DOHH2 (cell line): Measurements from ENCODE around the gene DPP7.

ENCODE experiments used
- H3F3A ChIP-seq: fragments of 200-600 bp; sonication (generic), shearing (Covaris generic); 2 replicates; pipeline ENCODE4 v1.6.0; 2016; ENCODE audit warnings: antibody characterized with exemption, mild to moderate bottlenecking; ENCODE audit not compliant: control insufficient read depth, insufficient read depth
- H3K27ac ChIP-seq: fragments of 200-600 bp; sonication (generic); 2 replicates; pipeline ENCODE4 v1.5.1; 2014; ENCODE audit warnings: low read depth, mild to moderate bottlenecking, low read length, moderate library complexity
- H3K27me3 ChIP-seq: fragments of 200-600 bp; sonication (generic); 2 replicates; pipeline ENCODE4 v1.6.1; 2014; ENCODE audit warnings: mild to moderate bottlenecking, low read length, mixed read lengths; ENCODE audit not compliant: control insufficient read depth
- H3K36me3 ChIP-seq: fragments of 200-600 bp; sonication (generic); 2 replicates; pipeline ENCODE4 v1.6.1; 2014; ENCODE audit warnings: mild to moderate bottlenecking, low read length, moderate library complexity, mixed read lengths; ENCODE audit not compliant: control insufficient read depth
- H3K4me1 ChIP-seq: fragments of 200-600 bp; sonication (generic); 2 replicates; pipeline ENCODE4 v1.6.1; 2014; ENCODE audit warnings: mild to moderate bottlenecking, low read length, mixed read lengths; ENCODE audit not compliant: control insufficient read depth
- H3K4me2 ChIP-seq: fragments of 200-600 bp; sonication (generic); 2 replicates; pipeline ENCODE4 v1.6.0; 2014; ENCODE audit warnings: mild to moderate bottlenecking, low read length, moderate library complexity
- H3K4me3 ChIP-seq: fragments of 200-600 bp; sonication (generic); 2 replicates; pipeline ENCODE4 v1.5.1; 2014; ENCODE audit warnings: mild to moderate bottlenecking, low read length, mixed read lengths
- H3K79me2 ChIP-seq: fragments of 200-600 bp; sonication (generic); 2 replicates; pipeline ENCODE4 v1.6.1; 2014; ENCODE audit warnings: mild to moderate bottlenecking, low read length, mixed read lengths; ENCODE audit not compliant: control insufficient read depth
- H3K9me2 ChIP-seq: fragments of 200-600 bp; sonication (generic); replicated peaks from 2 replicates; pipeline ENCODE4 v1.6.1; 2014; ENCODE audit warnings: mild to moderate bottlenecking, low read length, mixed read lengths; ENCODE audit not compliant: control insufficient read depth
- H3K9me3 ChIP-seq: fragments of 200-600 bp; sonication (generic); 2 replicates; pipeline ENCODE4 v1.6.1; 2014; ENCODE audit warnings: antibody characterized with exemption, low read length, mixed read lengths; ENCODE audit not compliant: control insufficient read depth, insufficient read depth
- H4K20me1 ChIP-seq: fragments of 200-600 bp; sonication (generic); 2 replicates; pipeline ENCODE4 v1.6.0; 2014; ENCODE audit warnings: low read depth, mild to moderate bottlenecking, antibody characterized with exemption, low read length, moderate library complexity; ENCODE audit not compliant: control insufficient read depth, insufficient read depth
- EZH2phosphoT487 ChIP-seq: fragments of 200-600 bp; sonication (generic); IDR thresholded peaks from 2 replicates; pipeline ENCODE4 v1.6.1; 2017; ENCODE audit warnings: borderline replicate concordance, mild to moderate bottlenecking, antibody characterized with exemption, low read length, moderate library complexity, mixed read lengths
- TF ChIP-seq, protein P1 (sequence below): fragments of 200-600 bp; sonication (generic); IDR thresholded peaks from one replicate; pipeline ENCODE4 v1.5.1; 2014; ENCODE audit warnings: antibody characterized with exemption, mild to moderate bottlenecking, low read depth, low read length; ENCODE audit not compliant: poor library complexity, severe bottlenecking

The DPP7 gene

DNA sequence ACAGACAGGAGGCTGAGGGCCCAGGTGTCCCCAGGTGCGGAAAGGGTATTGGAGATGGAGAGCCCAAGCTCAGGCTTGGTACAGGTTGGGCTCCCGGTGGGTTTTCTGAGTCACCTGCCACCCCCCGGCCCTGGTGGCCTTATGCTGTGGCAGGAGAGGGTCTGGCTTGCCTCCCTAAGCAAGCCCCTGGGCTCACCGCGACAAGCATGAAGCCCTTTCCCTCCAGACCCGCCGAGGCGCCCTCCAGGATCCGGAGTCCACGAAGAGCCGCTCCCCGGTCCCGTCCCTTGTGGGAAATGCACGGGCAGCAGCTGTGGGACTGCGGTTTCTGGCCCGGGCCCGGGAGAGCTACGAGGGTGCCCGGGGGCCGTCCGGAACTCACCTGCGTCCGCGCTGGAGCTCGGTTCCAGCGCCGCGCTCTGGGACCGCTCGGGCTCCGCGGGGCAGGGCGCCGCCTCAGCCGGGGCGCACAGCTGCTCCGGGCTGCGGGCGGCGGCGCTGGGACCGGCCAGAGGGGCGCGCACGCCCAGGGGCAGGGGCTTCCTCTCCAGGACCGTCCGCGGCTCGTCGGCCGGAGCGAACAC, 44.9 kb downstream of the DPP7 start:
- peaks cover 36% of the 10 kb centered on the region for H3K4me1 ChIP-seq
- peaks cover 2% of the 10 kb centered on the region; the same call in 1 of the 2 replicates for H3F3A ChIP-seq
- H3K79me2 ChIP-seq: peaks cover 42% of the 10 kb centered on the region
- H4K20me1 ChIP-seq: peaks cover 13% of the 10 kb centered on the region
- H3K4me2 ChIP-seq: peak overlapping the region; percentile 79
- no peaks in the 10 kb centered on the region for H3K9me3 ChIP-seq
- H3K9me2 ChIP-seq: no peaks in the 10 kb centered on the region
- peaks cover 18% of the 10 kb centered on the region for H3K36me3 ChIP-seq
- H3K27ac ChIP-seq: peak overlapping the region; percentile 1; the same call in 1 of the 2 replicates
- H3K4me3 ChIP-seq: peak overlapping the region; percentile 95
- TF ChIP-seq, protein P1, sequence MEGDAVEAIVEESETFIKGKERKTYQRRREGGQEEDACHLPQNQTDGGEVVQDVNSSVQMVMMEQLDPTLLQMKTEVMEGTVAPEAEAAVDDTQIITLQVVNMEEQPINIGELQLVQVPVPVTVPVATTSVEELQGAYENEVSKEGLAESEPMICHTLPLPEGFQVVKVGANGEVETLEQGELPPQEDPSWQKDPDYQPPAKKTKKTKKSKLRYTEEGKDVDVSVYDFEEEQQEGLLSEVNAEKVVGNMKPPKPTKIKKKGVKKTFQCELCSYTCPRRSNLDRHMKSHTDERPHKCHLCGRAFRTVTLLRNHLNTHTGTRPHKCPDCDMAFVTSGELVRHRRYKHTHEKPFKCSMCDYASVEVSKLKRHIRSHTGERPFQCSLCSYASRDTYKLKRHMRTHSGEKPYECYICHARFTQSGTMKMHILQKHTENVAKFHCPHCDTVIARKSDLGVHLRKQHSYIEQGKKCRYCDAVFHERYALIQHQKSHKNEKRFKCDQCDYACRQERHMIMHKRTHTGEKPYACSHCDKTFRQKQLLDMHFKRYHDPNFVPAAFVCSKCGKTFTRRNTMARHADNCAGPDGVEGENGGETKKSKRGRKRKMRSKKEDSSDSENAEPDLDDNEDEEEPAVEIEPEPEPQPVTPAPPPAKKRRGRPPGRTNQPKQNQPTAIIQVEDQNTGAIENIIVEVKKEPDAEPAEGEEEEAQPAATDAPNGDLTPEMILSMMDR: no peak
- TF ChIP-seq EZH2phosphoT487: no peak
- H3K27me3 ChIP-seq: no peaks in the 10 kb centered on the region

DNA sequence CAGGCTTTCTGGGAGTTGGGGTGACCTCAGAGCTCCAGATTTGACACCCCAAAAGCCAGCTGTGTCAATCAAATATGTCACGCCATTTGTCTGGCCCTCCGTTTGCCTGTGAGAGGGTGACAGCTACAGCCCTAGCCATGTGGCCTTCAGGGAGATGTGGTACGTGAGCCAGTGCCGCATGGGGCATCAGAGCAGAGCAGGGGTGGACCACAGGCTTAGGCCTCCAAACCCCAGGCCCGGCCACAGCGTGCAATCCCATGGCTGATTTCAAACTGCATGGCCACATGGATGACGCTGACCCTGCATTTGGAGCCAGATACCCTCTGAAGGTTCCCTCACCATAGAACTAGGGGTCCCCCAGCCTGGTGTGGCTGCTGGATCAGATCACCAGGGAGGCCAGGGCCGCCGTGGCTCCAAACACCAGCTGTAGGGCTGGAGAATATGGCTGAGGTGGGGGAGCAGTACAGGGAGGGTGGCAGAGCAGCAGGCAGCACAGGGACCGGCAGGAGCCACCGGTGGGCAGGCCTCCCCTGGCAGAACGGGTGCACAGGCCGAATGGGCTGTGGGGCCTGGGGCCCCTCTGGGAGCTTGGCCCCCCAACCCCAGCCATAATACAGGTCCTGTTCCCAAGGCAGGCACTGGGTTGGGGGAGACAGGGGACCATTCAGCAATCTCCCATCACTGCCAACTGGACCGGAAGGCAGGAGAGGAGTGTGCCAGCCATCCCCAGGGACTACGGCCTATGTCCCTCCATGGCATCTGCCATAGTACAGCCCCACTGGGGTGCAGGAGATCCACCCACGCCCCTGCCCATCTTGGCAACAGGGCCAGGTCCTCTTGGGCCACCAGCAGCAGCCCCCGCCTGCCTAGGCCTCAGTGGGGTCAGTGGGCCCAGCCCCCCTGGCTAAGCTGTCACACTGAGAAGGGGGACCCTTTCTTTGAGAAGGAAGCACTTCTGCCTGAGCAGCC, 45.7 kb downstream of the DPP7 start:
- peak overlapping the region; percentile 79 for H3K4me2 ChIP-seq

DNA sequence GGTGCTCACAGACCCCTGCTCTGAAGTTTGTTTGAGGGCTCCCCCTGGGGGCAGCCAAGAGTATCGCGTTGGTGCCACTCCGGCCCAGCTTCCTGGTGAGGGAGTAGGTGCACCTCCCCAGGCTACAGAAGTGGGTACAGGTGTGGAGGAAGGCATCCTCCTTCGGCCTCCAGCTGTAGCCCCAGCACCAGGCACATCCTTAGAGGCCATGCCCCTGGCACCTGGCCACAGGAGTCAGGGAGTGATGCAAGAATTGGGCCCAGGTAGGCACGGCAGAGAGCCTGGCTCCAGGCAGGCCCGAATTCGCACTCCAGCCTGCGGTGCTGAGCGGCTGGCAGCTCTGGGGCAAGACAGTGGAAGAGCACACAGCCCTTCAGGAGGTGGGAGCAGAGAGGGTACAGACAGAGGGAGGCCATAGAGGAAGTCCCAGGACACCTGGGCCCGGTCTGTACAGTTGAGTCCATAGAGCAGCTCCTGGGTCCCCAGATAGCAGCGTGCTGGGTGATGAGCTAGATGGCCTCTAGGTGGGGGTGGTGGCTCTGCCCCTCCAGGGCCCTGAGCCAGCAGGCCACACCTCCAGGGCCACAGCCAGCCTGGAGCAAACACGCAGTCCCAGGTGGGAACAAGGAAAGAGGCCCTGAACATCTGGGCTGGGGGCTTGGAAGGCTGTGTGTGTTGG, 46.5 kb downstream of the DPP7 start:
- Histone ChIP-seq H3K27ac (peak overlapping the region; percentile 31; the same call in 1 of the 2 replicates), H3K4me3 (peak overlapping the region; percentile 95)

More for the DNA sequence above, 45.7 kb downstream of the DPP7 start:
- no peaks in the 10 kb centered on the region for H3K9me3 ChIP-seq
- H3K27ac ChIP-seq: peak overlapping the region; percentile 1; the same call in 1 of the 2 replicates
- no peaks in the 10 kb centered on the region for H3K27me3 ChIP-seq
- peaks cover 33% of the 10 kb centered on the region for H3K4me1 ChIP-seq
- peak overlapping the region; percentile 95 for H3K4me3 ChIP-seq
- no peaks in the 10 kb centered on the region for H3K9me2 ChIP-seq
- H3K79me2 ChIP-seq: peaks cover 42% of the 10 kb centered on the region
- peaks cover 2% of the 10 kb centered on the region; the same call in 1 of the 2 replicates for H3F3A ChIP-seq
- H4K20me1 ChIP-seq: peaks cover 13% of the 10 kb centered on the region
- H3K36me3 ChIP-seq: peaks cover 26% of the 10 kb centered on the region
- TF ChIP-seq, protein P1: no peak

More for the DNA sequence above, 46.5 kb downstream of the DPP7 start:
- Histone ChIP-seq H3K9me3 (no peaks in the 10 kb centered on the region), H3K4me1 (peaks cover 33% of the 10 kb centered on the region), H3F3A (peaks cover 2% of the 10 kb centered on the region; the same call in 1 of the 2 replicates), H4K20me1 (peaks cover 13% of the 10 kb centered on the region), H3K79me2 (peaks cover 42% of the 10 kb centered on the region), H3K9me2 (no peaks in the 10 kb centered on the region), H3K36me3 (peaks cover 31% of the 10 kb centered on the region), H3K4me2 (peak overlapping the region; percentile 79), H3K27me3 (no peaks in the 10 kb centered on the region)
- TF ChIP-seq EZH2phosphoT487: no peak
- TF ChIP-seq, protein P1: peak; percentile 78
